C1 segment of cervical spinal cord (tissue), 14 donors: ENCODE measurements around the gene SLC26A9.

Experiments used
- DNase-seq, 14 donors: peaks; one replicate each; lab custom pipeline; 2025; lab: John Stamatoyannopoulos, UW

Gene SLC26A9, protein sequence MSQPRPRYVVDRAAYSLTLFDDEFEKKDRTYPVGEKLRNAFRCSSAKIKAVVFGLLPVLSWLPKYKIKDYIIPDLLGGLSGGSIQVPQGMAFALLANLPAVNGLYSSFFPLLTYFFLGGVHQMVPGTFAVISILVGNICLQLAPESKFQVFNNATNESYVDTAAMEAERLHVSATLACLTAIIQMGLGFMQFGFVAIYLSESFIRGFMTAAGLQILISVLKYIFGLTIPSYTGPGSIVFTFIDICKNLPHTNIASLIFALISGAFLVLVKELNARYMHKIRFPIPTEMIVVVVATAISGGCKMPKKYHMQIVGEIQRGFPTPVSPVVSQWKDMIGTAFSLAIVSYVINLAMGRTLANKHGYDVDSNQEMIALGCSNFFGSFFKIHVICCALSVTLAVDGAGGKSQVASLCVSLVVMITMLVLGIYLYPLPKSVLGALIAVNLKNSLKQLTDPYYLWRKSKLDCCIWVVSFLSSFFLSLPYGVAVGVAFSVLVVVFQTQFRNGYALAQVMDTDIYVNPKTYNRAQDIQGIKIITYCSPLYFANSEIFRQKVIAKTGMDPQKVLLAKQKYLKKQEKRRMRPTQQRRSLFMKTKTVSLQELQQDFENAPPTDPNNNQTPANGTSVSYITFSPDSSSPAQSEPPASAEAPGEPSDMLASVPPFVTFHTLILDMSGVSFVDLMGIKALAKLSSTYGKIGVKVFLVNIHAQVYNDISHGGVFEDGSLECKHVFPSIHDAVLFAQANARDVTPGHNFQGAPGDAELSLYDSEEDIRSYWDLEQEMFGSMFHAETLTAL

DNA sequence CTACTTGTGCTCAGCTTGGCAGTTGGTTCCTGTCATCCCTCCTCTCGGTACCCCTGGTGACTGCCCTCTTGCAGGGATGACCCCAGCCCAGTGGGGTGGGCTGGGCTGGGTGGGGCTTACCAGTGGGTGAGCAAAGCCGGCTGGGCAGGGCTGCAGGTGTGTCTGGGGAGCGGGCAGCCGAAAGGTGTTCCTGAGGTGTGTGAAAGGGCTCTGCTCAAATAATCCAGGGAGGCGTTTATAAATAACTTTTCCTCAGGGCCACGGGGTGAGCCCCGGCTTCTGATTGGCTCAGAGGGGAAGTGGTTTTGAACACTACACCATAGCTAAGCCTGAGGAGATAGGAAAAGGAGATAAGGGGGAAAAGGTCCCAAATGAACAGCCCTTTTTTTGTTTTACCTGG, at the start of gene SLC26A9:
Gene SLC26A9, minus strand, starts transcription at position 212 of the 400 bp plus-strand sequence. CDS start 7,636 bp downstream, outside the sequence.
- DNase-seq: no peak

DNA sequence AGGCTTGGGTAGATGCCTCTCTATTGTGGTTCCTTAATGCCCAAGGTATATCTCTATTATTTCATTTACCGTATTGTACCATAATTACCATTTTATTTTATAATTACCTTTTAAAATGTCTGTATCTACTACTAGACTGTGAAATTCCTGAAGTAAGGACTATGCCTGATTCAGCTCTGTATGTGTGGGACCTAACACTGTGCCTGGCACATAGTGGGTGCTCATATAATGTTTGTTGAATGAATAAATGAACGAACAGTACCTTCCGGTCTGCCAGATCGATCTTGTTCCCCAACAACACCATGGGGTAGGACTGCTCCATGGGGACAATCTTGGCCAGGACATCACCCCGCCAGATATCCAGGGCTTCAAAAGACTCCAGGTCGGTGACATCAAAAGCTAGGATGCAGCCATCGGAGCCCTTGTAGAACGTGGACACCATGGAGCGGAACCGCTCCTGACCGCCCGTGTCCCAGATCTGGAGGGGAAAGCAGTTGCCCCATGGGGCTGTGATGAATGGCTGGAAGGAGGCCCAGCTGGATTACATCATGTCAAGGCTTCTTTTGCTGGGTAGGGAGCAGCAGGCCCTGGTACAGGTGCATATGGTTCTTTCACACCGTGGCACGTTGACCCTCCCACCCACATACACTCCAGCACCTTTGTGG, 49.1 kb upstream of the SLC26A9 start:
- no peak for DNase-seq

DNA sequence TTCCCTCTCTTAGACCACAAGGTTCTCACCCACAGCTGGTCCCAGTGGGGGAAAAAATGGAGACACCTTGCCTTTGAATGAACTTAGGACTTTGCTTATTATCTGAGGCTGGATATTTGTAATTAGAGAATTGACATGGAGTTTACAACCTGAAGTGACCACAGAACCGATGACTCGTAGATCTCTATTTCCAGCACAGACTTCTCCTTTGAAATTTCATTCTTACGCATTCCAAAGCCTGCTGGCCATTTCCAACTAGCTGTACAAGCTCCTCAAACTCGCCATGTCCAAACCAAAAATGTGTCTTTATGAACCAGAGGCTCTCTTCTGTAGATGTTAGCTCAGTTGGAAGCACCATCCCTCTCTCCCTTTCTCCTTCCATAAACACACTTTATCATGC, 48.0 kb upstream of the SLC26A9 start:
- no peak for DNase-seq

DNA sequence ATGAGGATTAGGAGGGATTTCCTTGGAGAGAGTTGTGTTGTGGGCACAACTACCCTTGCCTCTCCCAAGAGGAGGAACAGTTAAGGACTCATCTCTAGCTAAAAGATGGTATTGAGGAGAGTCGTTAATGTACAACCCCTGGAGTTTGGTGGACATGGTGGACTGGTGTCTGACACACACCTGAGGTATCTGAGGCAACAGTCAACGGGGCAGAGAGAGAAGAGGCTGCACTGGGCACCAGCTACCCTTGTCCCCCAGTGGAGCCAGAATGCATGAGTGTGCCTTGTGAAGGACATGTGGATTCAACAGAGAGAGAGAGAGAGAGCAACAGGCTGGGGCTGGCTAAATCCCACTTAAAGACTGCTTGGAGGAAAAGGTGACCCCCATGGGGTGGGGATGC, 47.0 kb upstream of the SLC26A9 start:
- no peak for DNase-seq

DNA sequence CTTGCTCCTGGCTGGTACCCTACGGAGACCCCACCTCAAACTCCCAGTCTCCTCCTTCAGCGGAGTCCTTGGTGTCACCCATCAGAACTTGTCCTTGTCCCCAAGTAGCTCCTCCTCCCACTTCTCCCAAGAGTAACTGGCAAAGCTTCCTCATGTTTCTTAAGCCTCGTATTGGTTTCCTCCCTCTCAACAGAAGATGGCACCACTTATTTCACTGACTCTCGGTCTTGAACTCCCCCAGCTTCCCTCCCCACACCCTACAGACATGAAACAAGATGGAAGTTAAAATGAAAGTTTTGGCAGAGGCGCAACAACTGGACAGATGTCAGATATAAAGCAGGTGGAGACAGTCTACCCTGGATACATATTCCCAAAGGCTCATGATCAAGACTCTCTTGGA, 46.5 kb upstream of the SLC26A9 start:
- DNase-seq: no peak

DNA sequence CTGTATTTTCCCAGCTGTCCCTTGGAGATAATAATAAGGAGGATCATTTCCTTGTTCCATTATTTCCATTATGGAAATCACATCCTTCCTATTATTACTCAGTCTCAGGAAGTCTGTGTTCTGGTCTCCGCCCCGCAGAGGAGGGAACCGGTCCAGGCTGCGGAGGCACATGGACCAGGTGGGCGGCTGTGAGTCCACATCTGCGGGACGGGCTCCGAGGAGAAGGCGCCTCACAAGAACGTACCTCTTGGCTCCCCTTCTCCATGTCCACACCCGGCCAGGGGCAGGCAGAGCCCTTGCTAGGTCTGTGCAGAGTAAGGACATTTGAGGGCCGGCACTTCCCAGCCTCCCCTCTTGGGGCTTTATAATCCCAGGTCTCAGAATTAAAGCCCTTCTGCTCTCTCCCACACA, 45.3 kb upstream of the SLC26A9 start:
- DNase-seq: no peak

DNA sequence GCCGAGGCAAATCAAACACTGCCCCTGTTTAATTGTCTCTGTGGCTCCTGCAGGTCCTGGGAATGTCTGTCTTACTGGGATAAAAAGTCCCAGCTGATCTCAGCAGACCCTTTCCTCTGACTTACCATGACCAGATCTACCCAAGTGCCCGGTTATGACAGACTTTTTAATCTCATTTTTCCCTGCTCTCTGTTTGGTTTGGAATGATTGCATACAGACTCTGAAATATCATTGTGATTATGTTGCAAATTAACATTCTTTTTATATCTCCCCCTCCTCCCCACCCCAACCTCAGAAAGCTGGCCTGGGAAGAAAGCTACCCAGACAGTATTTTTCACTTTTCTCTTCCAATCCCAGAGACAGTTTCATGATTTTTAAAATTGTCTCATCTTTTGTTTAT, 43.6 kb upstream of the SLC26A9 start:
- no peak for DNase-seq

DNA sequence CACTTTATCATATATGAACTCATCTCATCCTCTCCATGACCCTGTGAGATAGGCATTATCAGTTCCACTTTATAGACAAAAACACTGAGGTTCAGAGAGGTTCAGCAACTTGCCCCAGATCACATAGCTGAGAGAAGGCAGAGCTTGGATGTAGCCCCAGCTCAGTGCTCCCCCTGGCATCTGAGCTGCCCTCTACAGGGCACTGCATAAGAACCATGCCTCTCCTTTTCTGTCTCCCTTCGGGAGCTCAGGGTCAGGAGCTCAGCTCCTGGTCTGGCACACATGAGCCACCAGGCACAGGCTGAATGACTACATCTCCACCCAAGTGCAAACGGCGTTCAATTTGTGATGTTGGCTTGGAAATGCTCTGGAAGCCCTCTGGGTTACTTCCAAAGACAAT, 43.0 kb upstream of the SLC26A9 start:
- DNase-seq: no peak

DNA sequence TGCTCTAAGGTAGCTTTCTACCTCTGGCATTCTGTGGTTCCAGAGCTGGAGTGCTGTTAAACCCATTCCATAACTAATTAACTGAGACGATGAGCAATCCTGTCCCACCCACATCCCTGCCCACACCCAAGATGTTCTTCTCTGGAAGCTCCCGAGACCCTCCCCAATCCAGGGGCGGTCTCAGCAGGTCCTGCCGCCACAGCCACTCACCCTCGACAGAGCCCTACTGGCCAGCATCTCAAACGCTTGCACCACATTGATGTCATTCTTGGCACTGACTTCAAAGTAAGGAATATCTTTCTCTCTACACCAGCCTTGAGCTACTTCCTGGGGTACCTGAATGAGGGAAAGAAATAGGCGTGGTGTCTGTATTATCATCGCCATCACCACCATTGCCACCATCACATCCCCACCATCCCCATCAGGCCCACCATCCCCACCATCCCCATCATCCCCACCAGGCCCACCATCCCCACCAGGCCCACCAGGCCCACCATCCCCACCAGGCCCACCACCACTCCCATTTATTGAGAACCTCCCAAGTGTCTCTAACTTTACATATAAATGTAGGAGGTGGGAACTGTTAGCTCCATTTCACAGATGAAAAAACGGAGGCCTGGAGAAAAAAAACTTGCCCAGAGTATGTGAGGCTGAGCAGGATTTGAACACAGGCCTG, 42.2 kb upstream of the SLC26A9 start:
- no peak for DNase-seq

DNA sequence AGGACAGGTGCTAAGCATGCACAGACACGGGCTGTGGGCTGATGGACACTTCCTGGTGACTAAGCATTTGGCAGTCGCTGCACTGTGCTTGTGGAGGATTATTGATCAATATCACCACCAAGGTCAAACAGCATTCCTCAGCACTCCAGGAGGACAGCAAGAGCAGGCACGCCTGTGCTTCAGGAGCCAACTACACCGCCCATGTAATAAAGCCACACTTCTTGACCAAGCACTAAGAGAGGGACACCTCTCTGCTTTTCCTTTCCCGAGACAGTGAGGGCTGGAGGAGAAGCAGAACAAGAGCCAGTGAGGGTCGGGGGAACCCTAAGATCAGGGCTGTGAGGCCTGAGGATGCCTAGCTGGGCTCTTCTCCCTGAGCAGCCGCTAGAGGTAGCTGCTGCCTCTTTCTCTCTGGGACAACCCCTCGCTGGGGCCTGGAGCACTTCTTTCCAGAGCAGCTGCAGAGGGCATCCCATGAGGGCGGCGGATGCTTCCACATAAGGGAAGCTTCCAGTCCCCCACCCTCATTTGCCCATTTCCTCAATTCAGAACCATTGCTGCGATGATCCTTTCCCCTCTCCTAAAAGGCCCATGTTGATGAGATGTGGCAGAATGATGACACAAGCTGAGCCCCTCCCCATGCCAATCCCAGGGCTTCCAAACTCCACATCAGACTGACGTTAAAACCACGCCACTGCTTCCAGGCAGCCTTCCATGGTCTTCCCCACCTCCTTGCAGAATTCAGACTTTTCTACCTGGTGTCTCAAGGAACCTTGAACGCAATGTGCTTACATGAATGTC, 40.9 kb upstream of the SLC26A9 start:
- DNase-seq: peak in 11 of 14 donors; percentile 4 to 72 (median 56)

DNA sequence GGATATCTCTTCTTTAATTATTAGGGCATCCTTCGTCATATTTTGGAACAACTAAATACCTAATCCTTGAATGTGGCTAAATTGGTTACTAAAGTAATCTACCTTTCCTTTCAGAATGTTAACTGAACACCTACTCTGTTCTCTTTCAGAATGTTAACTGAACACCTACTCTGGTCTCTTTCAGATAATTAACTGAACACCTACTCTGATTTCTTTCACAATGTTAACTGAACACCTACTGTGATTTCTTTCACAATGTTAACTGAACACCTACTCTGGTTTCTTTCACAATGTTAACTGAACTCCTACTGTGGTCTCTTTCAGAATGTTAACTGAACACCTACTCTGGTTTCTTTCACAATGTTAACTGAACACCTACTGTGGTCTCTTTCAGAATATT, 38.0 kb upstream of the SLC26A9 start:
- no peak for DNase-seq

DNA sequence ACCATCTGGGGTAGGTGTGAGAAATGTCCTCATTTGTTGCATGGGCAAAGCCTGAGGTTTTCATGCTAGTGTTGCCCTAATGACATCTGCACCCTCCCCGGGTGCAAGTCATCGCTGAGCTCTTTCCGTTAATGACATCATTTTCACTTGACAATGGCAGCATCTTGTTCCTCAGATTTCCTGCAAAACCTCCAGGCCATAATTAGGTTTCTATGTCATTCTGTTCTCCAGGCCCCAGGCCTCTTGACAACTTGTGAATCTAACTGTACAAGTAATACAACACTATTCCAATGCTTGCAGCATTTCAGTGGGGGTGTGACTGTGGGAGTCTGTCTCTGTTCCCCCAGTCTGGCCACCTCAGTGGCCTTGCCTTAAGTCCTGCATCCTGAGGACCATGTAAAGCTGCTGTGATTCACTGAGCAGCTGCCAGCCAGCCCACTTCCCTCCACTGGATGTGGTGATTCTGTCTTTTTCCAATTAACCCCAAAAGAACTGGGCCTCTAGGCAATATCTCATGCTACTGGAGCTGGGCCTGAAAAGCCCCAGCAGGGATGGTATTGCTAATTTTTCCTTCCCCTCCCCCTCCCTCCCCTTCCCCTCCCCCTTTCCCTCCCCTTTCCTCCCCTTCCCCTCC, 37.1 kb upstream of the SLC26A9 start:
- DNase-seq: no peak

DNA sequence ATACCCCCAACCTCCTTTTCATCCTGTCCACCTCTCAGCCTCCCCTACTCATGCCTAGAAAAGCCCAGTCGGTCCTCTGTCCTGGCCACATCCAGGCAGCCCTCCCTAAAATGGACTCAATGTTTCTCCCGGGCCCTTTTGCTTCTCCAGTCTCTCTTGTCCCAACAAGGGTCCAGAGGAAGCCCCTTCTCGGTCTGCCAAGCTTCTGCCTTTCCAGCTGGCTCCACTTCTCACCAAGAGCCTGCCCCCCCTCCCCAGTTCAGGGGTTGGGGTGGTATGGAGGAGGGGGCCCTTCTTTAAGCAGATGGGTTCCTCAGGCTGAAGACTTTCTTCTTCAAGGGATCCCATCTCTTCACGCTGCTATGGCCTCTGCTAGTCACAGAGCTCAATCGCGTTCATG, 36.0 kb upstream of the SLC26A9 start:
- DNase-seq: no peak

DNA sequence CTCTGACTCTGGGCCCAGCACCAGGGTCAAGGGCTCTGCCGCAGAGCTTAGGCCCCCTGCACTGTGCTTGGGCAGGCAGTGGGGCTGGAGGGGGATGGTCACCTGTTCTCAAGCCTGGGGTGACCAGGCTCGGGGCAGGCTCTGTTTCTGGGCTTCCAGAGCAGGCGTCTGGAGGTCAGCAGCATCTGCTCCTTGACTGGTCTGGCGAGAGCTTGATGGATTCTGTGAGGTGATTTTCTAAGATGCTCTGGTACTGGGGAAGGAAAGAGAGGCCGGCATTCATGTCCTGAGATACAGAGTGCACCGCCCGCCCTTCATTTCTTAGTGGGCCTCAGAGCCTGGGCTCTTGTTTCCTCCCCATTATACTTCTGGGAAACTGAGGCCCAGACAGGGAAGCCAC, 35.4 kb upstream of the SLC26A9 start:
- no peak for DNase-seq

DNA sequence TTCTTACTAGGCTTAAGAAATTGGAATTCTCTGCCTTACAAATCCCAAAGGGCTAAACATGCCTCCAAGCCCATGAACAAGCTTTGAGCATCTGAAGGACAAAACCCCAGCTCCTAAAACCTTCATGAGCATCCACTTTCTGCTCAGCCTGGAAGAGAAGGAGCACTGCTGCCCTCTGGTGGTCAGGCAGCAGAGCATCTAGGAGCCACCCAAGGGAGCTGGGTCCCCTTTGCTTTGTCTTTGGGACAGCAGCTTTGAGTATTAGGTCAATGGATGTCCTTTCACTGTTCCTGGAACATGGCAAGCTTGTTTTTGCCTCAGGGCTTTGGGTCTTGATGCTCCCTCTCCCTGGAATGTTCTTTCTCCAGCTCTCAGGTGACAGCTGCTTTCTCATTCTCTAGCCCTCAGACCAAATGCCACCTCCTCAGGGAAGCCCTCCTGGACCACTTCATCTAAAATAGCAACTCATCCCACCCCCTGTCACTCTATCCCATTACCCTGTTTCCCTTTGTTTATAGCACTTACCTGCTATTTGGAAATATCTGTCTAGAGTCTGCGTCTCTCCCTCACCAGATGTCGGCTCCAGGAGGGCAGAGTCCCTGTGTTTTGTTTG, 34.3 kb upstream of the SLC26A9 start:
- DNase-seq: peak in 12 of 14 donors; percentile 36 to 86 (median 57)

DNA sequence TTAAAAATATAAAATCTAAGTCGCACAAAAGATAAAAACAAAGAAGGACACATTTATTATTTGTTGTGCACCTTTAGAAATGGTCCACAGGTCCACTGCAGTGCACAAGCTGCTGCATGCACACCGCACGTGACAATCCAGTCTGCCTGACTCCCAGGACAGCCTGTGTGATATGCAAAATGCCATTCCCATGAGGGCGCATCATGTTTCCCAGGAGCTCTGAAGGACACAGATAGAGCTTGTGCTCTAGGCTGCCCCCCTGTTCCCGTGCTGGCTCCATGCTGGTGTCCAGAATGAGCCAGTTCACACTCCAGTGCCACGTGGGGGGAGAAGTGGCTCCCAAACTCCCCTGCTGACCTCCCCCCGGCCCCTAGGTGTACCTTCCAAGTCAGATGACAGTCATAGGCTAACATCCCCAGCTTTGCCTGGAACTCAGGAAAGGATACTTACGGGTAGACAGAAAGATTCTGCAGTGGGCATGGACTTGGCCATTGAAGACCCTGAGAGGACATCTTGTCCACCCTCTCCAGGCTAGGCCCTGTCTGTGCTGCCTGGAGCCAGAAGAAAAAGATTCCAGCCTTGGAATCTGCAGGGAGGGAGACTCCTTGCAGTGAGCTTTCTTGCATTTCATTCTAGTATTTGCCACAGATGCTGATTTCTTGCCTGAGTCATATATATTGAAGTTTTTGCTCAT, 33.6 kb upstream of the SLC26A9 start:
- DNase-seq: peak in 8 of 14 donors; percentile 36 to 86 (median 56)

DNA sequence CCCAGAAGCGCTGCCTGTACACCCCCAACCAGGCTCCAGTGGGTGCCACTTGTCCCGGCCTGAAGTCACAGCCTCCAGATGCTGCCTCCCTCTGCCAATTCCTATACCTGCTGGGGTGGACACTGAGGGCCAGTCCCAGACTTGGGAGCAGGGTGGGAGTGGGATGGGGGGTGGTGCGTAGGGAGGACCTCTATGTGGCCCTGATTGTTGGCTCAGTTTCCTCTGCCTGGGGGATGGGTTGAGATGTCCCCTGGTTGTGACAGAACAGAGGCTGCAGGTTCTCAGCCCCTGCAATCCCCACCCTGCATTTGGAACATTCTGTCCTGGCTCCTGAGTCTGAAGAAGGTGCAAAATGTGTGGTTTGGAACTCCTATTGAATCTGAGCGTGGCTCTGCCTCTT, 32.8 kb upstream of the SLC26A9 start:
- no peak for DNase-seq

DNA sequence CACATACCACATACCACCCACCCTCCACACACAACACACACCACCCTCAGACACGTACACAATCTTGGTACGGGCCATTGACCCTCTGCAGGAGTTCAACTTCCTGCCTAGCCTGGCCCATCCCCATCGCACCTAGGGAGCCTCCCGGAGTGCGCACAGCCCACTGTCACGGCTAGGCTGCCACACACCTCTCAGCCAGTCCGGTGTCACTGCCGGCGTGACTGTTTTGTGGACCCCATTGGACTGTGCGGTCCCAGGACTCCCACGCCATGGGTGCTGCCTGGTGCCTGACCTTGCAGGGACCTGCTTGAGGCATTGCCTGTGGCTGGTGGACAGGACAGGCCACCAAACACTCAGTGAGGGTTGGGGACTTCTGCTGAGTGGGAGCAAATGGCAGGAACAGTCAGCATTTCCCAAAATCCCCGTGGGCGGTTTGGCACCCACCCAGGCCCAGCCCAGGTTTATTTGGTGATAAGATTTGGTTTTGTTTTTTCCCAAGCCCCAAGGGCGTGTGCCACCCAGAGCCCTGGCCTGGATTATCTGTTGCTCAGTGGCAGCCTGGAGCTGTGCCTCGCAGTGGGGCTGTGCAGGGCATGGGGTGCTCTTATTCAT, 32.2 kb upstream of the SLC26A9 start:
- DNase-seq: no peak

DNA sequence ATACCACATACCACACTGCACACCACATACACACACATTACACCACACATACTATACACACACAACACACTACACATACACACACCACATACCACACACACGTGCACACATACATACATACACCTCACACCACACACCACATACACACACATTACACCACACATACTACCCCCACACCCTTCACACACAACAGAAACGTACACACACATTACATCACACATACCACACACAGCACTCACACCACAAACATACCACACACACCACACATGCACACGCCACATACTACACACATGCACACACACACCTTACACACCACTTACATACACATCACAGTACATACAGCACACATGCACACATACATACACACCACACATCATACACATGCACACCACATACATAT, 31.5 kb upstream of the SLC26A9 start:
- no peak for DNase-seq
